ENCODE results near the gene SYNE1.

DNA sequence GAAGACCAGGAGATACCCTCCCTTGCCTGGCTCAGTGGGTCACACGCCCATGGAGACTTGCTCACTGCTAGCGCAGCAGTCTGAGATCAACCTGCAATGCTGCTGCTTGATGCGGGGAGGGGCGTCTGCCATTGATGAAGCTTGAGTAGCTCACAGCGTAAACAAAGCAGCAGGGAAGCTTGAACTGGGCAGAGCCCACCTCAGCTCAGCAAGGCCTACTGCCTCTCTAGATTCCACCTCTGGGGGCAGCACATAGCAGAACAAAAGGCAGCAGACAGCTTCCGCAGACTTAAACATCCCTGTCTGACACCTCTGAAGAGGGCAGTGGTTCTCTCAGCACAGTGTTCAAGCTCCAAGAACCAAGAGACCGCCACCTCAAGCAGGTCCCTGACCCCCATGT lies 558.4 kb downstream of the SYNE1 start:
- TF ChIP-seq CTCF (IDR thresholded peaks at IDR 0.05), result no peak
- no peak for TF ChIP-seq POLR2A (IDR thresholded peaks at IDR 0.05)
